IPS-NIHi7 (cell line): Measurements from ENCODE around the gene TSKS.
A peak's percentile ranks its signal among the peaks of the same experiment; 100 is the strongest.

Source experiments
- DNase-seq: peaks from one replicate; pipeline ENCODE4 v3.0.0; 2012; ENCODE audit warnings: mixed read lengths; ENCODE audit errors: extremely low spot score

Gene TSKS

DNA sequence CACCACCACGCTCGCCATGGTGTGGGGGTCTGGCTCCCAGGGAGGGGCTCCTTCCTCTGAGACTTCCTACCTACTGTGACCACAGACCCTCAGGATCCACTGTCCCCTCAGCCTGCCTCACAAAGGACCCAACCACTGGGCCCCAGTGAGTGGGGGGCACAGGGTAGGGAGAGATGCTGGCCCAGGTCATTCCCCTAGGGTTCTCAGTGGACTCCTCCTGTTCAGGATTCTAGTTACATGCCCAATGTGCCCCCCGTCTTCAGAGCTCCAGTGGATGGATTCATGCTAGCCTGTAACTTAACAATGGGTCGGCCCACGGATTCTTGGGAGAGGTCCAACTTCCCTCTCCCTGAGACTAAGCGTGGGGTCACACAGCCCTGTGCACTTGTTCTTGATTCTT, at the start of gene TSKS:
Gene TSKS (minus strand): TSS at position 77 of the 400 bp plus-strand sequence. CDS start 59 bp downstream, at position 18.
- DNase-seq: peak; percentile 4

DNA sequence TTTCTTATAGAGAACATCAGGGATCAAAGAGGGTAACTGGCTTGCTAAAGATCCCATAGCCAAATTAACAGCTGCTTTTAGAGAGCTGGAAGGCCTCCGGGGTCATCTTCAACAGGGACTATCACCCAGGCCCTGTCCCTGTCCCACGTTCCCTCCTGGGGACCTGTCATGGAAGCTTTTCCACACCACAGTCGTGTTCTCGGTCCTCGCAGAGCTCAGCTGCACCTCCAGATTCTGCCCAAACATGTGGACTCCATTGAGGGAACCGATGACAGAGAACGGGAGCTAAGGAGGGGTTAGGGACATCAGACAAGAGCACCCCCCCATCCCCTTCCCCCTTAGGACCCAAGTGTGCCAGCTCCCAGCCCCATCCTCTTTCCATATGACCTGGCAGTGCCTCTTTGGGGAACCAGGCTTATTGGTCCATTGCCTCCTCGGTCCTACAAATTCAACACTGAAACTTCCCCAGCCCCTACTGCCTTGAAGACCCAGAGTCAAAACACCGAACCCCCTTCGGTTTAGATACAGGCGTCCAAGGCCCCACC, 49.4 kb upstream of the TSKS start:
- DNase-seq: no peak

- no peak for DNase-seq
Observed at GRCh38 chr19:49811328-49811727, 48.2 kb upstream of the TSKS start.

DNA sequence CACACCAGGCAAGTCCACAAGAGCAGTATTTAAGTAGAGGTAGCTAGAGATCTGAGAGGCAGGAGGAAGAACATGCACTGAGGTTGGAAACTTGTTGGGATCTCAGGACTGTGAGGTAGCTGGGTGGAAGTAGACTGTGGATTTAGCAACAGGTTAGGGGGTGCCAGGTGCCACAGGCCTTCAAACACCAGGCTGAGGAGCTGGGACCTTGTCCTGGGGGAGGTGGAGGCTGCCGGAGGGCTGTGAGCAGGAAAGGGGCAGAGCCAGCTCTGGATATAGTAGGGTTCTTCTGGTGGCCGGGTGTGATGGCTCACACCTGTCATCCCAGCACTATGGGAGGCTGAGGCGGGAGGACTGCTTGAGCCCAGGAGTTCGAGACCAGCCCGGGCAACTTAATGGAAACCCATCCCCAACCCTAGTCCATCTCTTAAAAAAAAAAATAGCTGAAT, 46.9 kb upstream of the TSKS start:
- DNase-seq: no peak

GRCh38 chr19:49809160-49809940, 46.2 kb upstream of the TSKS start:
- peak; percentile 35 for DNase-seq

DNA sequence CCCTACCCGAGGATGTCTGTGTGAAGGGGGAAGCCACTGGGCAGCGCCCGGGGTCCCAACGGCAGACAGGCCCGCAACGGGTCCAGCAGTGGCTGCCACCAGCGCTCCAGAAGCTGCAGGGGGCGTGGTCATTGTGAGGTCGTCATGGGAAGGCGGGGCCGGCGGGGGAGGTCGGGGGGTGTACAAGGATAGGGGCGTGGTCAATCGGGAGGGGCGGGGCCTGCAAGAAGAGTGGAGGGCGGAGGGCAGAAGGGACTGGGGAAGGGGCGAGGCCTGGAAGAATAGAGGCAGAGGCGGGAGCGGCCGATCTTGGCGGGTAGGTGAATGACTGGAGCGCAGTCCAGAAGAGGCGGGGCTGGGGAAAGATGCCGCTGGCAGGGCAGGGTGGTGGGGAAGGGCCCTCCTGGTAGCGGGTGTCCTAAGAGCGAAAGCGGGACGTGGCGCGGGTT, 45.6 kb upstream of the TSKS start:
- DNase-seq: peak; percentile 95

DNA sequence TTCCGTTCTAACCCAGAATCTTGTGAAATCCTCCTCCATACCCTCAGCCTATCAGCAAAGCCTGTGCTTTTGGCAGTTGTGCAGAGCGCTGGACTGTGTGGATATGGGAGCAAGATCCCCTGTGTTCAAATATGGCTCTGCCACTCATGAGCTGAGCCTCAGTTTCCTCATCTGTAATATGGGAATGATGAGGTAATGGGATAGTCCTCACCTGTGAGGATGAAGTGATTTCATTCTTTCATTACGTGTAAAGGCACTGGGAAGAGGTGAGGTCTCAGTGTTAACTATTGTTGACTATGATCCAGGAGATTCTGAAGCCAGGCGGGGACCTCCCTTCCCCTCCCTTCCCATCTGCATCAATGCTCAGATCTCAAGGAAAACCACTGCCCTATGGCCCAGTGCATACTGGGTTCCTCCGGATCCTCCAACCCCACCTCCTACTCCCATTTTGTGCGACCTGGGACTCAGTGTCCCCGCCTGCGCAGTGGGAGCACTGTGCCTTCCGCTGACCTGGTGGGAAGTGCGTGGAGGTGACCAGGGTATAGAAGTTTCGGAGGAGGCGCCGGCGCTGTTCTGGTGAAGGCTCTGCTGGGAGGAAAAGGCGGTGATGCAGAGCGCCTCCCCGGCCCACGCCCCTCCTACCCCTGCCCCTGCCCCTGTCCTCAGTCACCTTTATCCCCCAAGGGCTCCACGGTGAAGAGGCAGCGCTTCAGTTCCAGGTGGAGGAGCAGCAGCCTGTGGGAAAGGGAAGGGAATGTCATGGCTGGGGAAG, 45.0 kb upstream of the TSKS start:
- no peak for DNase-seq

DNA sequence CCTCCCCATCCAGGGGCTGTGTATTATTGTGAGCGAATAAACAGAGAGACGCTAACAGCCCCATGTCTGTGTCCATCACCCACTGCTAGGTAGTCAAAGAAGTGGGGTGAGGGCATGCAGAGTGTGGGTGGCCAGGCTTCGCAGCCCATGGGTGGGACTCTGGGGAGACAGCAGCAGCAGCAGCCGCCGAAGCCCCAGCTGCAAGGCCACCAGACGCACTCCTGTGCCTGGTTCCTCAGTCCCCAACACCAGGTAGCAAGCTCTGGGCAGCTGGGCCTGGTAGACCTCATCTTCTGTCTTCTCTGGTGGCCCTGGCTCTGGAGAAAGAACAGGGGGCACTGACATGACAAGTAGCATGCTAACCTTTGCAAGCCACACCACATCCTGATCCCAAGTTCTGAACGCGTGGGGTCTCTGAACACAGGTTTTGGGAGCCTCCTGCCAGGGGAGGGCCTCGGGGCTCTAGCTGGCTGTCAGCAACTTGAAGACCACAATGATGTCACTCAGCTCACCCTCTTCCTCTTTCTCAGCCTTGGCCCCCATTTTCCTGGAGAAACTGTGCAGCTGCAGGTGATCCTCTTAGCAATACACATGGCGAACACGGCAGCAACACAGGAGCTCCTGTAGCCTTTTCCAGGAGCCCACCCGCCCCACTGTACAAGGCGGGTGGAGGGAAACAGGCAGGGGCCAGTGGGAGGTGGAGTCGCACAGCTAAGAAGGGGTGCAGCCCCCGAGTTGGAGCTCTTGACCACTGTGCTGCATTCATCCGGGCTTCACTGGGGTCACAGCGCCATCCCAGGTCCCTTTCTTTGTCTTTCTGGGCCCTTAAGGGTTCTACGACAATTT, 44.2 kb upstream of the TSKS start:
- DNase-seq: no peak

- no peak for DNase-seq
Observed at GRCh38 chr19:49806620-49806959, 43.5 kb upstream of the TSKS start.

DNA sequence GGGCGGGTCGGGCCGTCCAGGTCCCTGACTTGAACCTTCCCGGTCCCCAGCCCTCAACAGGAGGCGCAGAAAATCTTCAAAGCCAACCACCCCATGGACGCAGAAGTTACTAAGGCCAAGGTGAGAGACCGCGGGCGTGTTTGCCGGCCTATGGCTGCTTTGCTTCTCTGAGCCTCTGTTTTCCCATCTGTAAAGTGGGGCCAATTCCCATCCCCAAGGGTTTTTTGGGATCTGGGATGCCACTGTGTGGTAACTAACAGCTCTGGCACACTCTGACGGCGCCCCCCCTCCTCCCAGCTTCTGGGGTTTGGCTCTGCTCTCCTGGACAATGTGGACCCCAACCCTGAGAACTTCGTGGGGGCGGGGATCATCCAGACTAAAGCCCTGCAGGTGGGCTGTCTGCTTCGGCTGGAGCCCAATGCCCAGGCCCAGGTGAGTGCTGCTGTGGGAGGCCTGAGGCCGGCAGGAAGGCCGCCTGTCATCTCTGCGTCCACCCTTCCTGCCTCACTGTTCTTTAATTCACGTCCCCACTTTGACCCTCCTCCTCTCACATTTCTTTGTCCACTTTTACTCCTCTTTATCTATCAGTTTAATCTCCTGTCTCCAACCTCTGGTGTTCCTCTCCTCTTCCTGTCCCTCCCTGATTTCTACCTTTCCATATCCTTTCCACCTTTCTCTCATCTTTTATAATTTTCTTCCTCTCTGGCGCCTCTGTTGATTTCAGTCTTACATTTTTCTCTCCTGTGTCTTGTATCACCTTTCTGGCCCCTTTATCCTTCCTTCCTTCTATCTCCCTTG, 42.9 kb upstream of the TSKS start:
- DNase-seq: no peak

DNA sequence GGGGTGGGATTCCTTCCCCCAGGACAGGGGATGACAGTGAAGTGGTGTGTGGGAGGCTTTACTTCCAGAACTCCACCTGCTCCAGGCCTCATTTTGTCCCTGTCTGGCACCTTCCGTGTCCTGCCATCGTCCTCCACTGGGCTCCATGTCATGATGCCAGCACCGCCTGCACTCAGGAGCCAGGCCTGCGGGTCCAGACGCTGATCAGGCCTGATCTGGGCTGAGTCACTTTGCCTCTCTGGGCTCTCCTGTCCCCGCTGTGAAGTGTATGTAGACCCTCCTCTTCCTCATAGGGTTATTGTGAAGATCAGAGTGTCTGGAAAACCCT, 40.4 kb upstream of the TSKS start:
- no peak for DNase-seq

- DNase-seq: no peak
Observed at GRCh38 chr19:49802836-49803528, 39.9 kb upstream of the TSKS start.

GRCh38 chr19:49801966-49802661, 39.0 kb upstream of the TSKS start:
- DNase-seq: peak; percentile 89

DNA sequence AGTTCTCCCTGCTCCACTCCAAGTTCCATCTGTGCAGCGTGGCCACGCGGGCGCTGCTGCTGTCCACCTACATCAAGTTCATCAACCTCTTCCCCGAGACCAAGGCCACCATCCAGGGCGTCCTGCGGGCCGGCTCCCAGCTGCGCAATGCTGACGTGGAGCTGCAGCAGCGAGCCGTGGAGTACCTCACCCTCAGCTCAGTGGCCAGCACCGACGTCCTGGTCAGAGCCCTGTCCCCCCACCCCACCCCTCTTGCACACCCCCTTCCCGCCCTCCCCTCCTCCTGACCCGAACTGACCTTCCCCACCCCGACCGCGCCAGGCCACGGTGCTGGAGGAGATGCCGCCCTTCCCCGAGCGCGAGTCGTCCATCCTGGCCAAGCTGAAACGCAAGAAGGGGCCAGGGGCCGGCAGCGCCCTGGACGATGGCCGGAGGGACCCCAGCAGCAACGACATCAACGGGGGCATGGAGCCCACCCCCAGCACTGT, 38.3 kb upstream of the TSKS start:
- no peak for DNase-seq

- no peak for DNase-seq
Observed at GRCh38 chr19:49800771-49801170, 37.7 kb upstream of the TSKS start.

DNA sequence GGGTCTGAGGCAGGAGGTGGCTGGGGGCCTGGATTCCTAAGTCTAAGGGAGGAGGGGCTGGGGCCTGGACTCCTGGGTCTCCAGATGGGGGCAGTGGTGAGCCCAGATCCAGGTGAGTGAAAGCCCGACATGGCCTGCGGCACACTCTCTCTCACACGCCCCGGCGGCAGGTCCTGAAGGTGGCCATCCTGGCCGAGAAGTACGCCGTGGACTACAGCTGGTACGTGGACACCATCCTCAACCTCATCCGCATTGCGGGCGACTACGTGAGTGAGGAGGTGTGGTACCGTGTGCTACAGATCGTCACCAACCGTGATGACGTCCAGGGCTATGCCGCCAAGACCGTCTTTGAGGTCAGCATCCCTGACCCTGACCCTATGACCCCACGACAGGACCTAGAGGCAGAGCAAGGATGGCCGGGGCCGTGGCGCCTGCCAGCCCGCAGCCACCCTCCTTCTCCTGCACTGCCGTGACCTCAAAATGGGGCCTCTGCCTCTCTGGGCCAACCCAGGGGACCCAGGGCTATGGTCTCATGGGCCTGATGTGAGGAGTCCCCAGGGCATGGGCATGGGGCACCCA, 36.8 kb upstream of the TSKS start:
- peak; percentile 69 for DNase-seq

- DNase-seq: no peak
Observed at GRCh38 chr19:49799271-49799797, 36.2 kb upstream of the TSKS start.

DNA sequence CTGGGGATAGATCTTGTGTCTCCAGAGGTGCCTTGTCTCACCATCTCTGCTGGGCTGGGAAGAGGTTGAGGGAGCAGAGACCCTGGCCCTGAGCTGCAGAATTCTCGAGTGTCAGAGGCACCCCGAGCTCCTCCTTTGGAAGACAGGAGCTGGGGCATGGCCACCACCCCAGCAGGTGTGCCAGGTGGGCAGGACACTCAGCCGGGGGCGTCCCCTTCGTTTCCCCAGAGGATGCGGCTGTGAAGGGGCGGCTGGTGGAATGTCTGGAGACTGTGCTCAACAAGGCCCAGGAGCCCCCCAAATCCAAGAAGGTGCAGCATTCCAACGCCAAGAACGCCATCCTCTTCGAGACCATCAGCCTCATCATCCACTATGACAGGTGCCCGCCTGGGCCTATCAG, 35.5 kb upstream of the TSKS start:
- no peak for DNase-seq

DNA sequence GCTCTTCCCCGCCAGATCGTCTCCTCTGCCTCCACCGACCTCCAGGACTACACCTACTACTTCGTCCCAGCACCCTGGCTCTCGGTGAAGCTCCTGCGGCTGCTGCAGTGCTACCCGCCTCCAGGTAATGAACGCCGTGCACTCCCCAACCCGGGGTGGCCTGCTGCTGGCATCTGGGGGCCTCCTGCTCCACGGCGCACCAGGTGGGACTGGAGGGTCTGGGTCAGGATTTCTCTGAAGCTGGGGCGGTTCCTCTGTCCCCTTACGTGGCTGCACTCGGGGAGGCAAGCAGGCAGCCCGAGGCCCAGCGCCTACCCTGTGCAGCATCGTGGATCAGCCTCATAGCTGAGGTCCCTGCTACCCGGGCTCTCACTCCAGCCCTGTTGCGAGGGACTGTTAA, 32.5 kb upstream of the TSKS start:
- no peak for DNase-seq
